GM12864 (cell line): ENCODE measurements around the gene PNLIPRP3.
A peak's percentile ranks its signal among the peaks of the same experiment; 100 is the strongest.

ENCODE experiments used
- DNase-seq: peaks from one replicate; pipeline ENCODE4 v3.0.0-alpha.2; 2011; ENCODE audit warnings: low read depth
- H3K4me3 ChIP-seq: 2 replicates; pipeline ENCODE4 v1.5.1; 2011; ENCODE audit warnings: mild to moderate bottlenecking, low read depth, low read length, control low read depth
- TF ChIP-seq, protein P1 (sequence below): IDR thresholded peaks from 2 replicates; pipeline ENCODE4 v1.5.1; 2011; ENCODE audit warnings: low read depth, mild to moderate bottlenecking, moderate library complexity, low read length, control low read depth, inconsistent platforms; ENCODE audit errors: missing control alignments

Gene PNLIPRP3

DNA sequence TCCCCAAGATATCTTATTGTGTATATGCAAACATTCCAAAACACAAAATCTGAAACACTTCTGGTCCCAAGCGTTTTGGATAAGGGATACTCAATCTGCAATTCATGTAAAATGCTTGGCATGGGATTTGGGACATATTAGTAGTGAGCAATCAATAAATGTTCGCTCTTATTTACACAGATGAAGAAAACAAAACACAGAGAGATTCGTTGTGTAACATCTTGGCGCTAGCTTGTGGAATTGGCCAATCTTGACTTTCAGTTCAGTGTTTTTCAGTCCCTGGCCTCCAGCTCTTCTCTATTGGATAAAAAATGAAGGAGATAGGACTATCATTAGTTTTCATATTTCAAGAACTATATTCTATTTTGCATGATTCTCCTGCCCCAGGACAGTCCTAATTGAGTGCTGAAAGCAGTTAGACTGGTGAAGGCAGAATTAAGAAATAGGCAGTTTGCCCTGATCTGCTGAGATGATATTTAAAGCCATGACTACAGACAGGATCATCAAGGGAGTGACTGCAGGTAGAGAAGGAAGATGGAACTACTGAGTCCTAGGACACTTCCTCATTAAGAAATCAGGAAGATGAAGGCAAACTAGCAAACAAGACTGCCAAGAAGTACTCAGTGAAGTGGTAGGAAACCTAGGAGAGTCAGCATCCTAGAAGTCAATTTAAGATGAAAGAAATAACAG is 1.8 kb downstream of the PNLIPRP3 start:
- TF ChIP-seq, protein P1, sequence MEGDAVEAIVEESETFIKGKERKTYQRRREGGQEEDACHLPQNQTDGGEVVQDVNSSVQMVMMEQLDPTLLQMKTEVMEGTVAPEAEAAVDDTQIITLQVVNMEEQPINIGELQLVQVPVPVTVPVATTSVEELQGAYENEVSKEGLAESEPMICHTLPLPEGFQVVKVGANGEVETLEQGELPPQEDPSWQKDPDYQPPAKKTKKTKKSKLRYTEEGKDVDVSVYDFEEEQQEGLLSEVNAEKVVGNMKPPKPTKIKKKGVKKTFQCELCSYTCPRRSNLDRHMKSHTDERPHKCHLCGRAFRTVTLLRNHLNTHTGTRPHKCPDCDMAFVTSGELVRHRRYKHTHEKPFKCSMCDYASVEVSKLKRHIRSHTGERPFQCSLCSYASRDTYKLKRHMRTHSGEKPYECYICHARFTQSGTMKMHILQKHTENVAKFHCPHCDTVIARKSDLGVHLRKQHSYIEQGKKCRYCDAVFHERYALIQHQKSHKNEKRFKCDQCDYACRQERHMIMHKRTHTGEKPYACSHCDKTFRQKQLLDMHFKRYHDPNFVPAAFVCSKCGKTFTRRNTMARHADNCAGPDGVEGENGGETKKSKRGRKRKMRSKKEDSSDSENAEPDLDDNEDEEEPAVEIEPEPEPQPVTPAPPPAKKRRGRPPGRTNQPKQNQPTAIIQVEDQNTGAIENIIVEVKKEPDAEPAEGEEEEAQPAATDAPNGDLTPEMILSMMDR = no peak
- no peak overlapping the region for H3K4me3 ChIP-seq

DNA sequence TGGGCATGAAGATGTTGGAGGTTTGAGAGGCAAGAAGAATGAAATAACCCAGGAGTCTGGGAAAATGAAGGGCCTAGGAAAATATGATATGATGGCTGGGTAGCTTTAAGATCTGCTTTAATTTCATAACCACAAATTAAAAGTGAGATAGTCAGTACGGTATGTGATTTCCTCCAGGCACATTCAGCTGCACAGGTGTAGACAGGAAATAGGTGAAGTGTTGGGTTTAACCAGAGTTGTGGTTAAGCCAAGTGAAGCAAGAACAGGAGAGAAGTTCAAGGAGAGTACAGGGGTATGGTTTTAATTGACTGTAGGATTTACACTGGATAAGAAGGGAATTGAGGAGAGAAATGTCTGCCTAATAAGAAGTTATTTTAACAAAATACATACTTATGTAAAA is 2.6 kb downstream of the PNLIPRP3 start:
- no peak for DNase-seq
- H3K4me3 ChIP-seq = no peak overlapping the region
- TF ChIP-seq, protein P1 = no peak

More for the DNA sequence above, 1.8 kb downstream of the PNLIPRP3 start:
- DNase-seq = no peak

DNA sequence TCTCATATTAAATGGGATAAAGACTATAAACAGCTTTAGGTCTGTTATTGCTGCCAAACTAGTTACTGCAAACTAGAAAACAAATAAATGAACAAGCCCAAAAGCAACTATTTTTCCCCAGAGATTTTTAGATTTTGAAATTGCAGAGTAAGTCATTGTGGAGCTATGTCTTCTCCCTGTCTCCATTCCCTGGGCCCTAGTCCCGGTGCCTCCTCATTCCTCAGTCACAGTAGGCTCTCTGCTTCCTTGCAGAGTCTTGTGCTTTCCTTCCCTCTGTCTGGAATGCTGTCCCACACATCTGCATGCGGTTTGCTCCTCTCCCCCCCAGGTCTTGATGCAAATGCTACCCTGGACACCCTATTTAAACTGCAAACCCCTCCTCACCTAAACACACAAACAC is 4.0 kb downstream of the PNLIPRP3 start:
- DNase-seq = no peak
- no peak overlapping the region for H3K4me3 ChIP-seq
- TF ChIP-seq, protein P1 = no peak

- TF ChIP-seq, protein P1 = no peak
- no peak for DNase-seq
- no peak overlapping the region for H3K4me3 ChIP-seq
Measured at GRCh38 chr10:116437076-116437692, 9.5 kb downstream of the PNLIPRP3 start.

GRCh38 chr10:116440330-116441030 is 12.8 kb downstream of the PNLIPRP3 start:
- TF ChIP-seq, protein P1 = no peak
- H3K4me3 ChIP-seq = no peak overlapping the region
- DNase-seq = no peak

GRCh38 chr10:116444527-116445142 is 17.0 kb downstream of the PNLIPRP3 start:
- DNase-seq = no peak
- H3K4me3 ChIP-seq = no peak overlapping the region
- TF ChIP-seq, protein P1 = peak; percentile 80
